ENCODE data around the gene EDIL3.

Gene EDIL3

DNA sequence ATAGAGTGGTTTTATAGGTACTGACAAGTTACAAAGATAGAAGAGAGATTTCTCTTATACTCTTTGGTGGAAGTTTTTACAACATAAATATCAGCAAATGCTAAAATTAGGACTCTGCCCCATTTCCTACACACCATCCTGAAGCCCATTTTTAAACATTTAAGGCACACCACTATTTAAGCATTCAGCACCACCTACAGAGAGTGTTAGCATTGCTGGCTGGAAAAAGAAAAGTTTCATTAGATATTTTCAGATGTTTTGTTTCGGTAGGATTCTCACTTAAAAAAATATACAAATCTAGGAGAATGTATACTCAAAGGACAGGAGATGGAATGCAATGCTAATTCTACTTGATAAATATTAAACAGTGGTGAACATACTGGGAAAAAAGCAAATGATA is 471.1 kb downstream of the EDIL3 start:
- DNase-seq (ENCODE audit: insufficient read length, low spot score) (no peak), FAIRE-seq (no peak)
- TF ChIP-seq POU2F2 (IDR thresholded peaks at IDR 0.05; ENCODE audit: low read depth, low read length) (no peak), PAX5 (IDR thresholded peaks at IDR 0.05; ENCODE audit: insufficient read depth, low read length, severe bottlenecking) (no peak), SPI1 (IDR thresholded peaks at IDR 0.05; ENCODE audit: low read depth, low read length) (no peak), POLR2A (IDR thresholded peaks at IDR 0.05; ENCODE audit: low read depth, low read length) (no peak), POLR2AphosphoS5 (IDR thresholded peaks at IDR 0.05; ENCODE audit: low read depth, low read length) (no peak), TAF1 (IDR thresholded peaks at IDR 0.05; ENCODE audit: low read depth, low read length) (no peak)

DNA sequence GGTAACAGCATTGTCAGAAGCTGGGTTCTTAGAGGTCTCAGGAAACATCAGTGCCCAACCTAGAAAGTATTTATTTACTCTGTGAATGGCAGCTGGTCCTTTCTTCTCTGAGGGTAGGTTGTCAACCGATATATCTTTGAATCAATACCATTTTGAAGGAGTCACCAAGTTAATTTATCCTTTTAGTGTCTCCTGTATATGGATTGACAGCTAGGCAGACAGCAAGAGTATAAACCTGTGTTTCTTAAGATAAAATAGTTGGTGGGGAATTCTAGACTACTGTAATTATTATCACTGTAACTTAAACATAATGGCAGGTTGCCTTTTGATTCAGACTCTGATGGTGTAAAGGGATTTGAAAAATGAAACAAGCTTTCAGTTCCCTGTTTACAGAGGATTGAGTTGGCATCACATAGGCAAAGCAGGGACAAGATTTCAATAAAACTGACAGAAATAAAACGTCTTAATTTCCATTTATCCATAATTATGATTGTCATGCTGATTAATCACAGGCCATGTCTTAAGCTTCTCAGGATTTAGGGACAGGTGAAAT is 473.2 kb downstream of the EDIL3 start:
- TF ChIP-seq POLR2AphosphoS5 (IDR thresholded peaks at IDR 0.05; ENCODE audit: low read depth, low read length) = no peak
- no peak for TF ChIP-seq POU2F2 (IDR thresholded peaks at IDR 0.05; ENCODE audit: low read depth, low read length)
- no peak for TF ChIP-seq TAF1 (IDR thresholded peaks at IDR 0.05; ENCODE audit: low read depth, low read length)
- peak; percentile 76 for TF ChIP-seq SPI1 (IDR thresholded peaks at IDR 0.05; ENCODE audit: low read depth, low read length)
- DNase-seq (ENCODE audit: insufficient read length, low spot score) (no peak), FAIRE-seq (no peak)

DNA sequence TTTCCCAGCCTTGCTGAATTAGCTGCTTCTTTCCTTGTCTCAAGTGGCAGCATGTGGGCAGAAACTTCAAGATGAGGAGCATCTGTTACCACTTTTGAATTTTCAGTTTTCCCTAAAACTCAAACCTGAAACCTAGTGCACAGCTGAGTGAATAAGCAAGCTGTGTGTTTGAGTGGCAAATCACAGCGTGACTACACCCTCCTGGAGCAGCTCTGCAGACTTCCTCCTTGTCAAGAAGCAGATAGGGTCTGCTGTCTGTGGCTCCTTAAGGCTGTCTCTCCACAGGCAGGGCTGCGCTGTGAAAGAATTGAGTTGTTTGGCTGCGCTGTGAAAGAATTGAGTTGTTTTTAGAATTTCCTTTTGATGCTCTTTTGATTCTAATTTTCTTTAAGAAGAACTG is 484.4 kb downstream of the EDIL3 start:
- FAIRE-seq = no peak
- TF ChIP-seq SPI1 (IDR thresholded peaks at IDR 0.05; ENCODE audit: low read depth, low read length) (no peak), POLR2A (IDR thresholded peaks at IDR 0.05; ENCODE audit: low read depth, low read length) (no peak), PAX5 (IDR thresholded peaks at IDR 0.05; ENCODE audit: insufficient read depth, low read length, severe bottlenecking) (no peak)
- no peak for DNase-seq (ENCODE audit: insufficient read length, low spot score)

DNA sequence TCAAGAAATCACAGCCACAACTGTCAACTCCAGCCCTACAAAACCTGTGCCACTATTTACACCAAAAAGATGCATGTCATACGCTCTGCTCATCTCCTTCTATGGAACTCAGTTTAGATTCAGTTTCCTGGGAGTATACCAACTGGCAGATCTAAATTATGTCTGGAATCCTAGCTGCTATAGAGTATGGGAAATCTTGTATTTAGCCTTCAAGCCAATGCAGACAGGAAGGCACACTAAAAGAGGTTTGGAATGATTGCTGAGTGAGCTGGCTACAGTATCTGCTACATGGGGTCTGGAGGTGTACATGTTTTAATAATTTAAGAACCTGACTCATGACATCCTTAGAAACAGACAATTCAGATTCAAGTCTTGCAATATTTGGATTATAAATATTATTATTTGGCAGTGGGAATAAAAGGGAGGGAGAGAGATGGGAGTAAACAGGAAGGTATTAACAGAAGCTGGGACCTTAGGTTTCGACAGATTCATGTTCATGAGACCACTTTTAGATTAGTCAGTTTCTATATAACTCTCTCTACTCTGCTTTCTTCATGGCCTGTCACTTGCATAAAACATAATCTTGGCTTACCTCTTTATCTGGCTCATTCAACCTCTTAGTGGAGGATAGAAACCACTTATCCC is 485.2 kb downstream of the EDIL3 start:
- DNase-seq (ENCODE audit: insufficient read length, low spot score) (no peak), FAIRE-seq (no peak)
- no peak for TF ChIP-seq POU2F2 (IDR thresholded peaks at IDR 0.05; ENCODE audit: low read depth, low read length)
- no peak for TF ChIP-seq PAX5 (IDR thresholded peaks at IDR 0.05; ENCODE audit: insufficient read depth, low read length, severe bottlenecking)
- no peak for TF ChIP-seq POLR2AphosphoS5 (IDR thresholded peaks at IDR 0.05; ENCODE audit: low read depth, low read length)
- TF ChIP-seq SPI1 (IDR thresholded peaks at IDR 0.05; ENCODE audit: low read depth, low read length) = no peak
- no peak for TF ChIP-seq TAF1 (IDR thresholded peaks at IDR 0.05; ENCODE audit: low read depth, low read length)
- no peak for TF ChIP-seq POLR2A (IDR thresholded peaks at IDR 0.05; ENCODE audit: low read depth, low read length)

DNA sequence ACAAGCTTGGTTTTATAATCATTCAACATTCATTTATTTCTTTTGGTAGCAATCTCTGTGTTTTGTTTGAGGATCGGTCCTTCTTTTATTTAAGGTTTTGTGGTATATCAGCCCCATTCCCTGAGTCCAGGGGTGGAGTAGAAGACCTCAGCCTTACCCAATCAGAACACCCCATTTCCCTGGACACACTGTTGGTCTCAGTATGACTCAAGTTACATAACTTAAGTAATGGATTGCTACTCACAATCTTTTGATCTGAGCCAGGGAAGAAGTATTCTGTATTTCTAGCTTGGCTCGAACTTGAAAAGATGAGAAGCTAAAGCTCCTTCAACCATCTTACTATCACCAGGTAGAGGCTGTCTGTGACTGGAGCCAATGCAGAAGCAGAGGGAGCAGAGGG is 488.8 kb downstream of the EDIL3 start:
- TF ChIP-seq POLR2A (IDR thresholded peaks at IDR 0.05; ENCODE audit: low read depth, low read length) (no peak), PAX5 (IDR thresholded peaks at IDR 0.05; ENCODE audit: insufficient read depth, low read length, severe bottlenecking) (no peak), POLR2AphosphoS5 (IDR thresholded peaks at IDR 0.05; ENCODE audit: low read depth, low read length) (no peak), TAF1 (IDR thresholded peaks at IDR 0.05; ENCODE audit: low read depth, low read length) (no peak), POU2F2 (IDR thresholded peaks at IDR 0.05; ENCODE audit: low read depth, low read length) (no peak), SPI1 (IDR thresholded peaks at IDR 0.05; ENCODE audit: low read depth, low read length) (no peak)
- FAIRE-seq (no peak), DNase-seq (ENCODE audit: insufficient read length, low spot score) (no peak)

DNA sequence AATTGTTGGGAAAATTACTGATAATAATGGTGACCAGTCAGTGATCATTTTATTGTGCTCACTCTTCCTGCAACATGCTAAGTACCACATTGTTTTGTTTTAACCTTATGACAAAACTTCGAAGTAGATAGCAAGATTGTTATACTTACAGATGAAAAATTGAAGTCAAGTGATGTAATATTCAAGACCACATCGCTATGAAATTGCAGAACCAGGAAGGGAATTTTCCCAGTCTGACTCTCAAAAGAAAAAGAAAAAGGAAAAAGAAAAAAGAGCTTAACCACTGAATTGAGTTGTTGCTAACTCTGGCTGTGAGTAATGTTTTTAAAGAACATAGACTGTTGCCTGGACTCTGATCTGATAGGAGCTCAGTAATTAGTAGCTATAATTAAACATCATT is 493.4 kb downstream of the EDIL3 start:
- FAIRE-seq (no peak), DNase-seq (ENCODE audit: insufficient read length, low spot score) (no peak)
- TF ChIP-seq POLR2A (IDR thresholded peaks at IDR 0.05; ENCODE audit: low read depth, low read length) = no peak
- TF ChIP-seq TAF1 (IDR thresholded peaks at IDR 0.05; ENCODE audit: low read depth, low read length) = no peak
- no peak for TF ChIP-seq POU2F2 (IDR thresholded peaks at IDR 0.05; ENCODE audit: low read depth, low read length)
- no peak for TF ChIP-seq PAX5 (IDR thresholded peaks at IDR 0.05; ENCODE audit: insufficient read depth, low read length, severe bottlenecking)
- TF ChIP-seq SPI1 (IDR thresholded peaks at IDR 0.05; ENCODE audit: low read depth, low read length) = no peak
- TF ChIP-seq POLR2AphosphoS5 (IDR thresholded peaks at IDR 0.05; ENCODE audit: low read depth, low read length) = no peak

All from GM12891 (cell line).